GM04504 (cell line): ENCODE measurements around the gene PSORS1C1.
"Not testable (repeated sequence)": the region's sequence is repeated elsewhere in the genome, so short reads cannot be mapped to it uniquely, and the experiment has no call there.

Experiments
- DNase-seq: peaks from one replicate; pipeline ENCODE4 v3.0.0-alpha.2; 2012; ENCODE audit warnings: low read depth

The PSORS1C1 gene

GRCh38 chr6:31178143-31179041, 63.8 kb downstream of the PSORS1C1 start:
- DNase-seq: no peak

GRCh38 chr6:31179042-31179386, 64.4 kb downstream of the PSORS1C1 start:
- DNase-seq: no peak

- DNase-seq: no peak
Observed at GRCh38 chr6:31179896-31180295, 65.3 kb downstream of the PSORS1C1 start.

GRCh38 chr6:31180500-31180899, 65.9 kb downstream of the PSORS1C1 start:
- peak; percentile 48 for DNase-seq

- not testable (repeated sequence) for DNase-seq
Observed at GRCh38 chr6:31183287-31183686, 68.7 kb downstream of the PSORS1C1 start.

- not testable (repeated sequence) for DNase-seq
Observed at GRCh38 chr6:31183859-31184258, 69.3 kb downstream of the PSORS1C1 start.

- DNase-seq: not testable (repeated sequence)
Observed at GRCh38 chr6:31185695-31186051, 71.1 kb downstream of the PSORS1C1 start.

- no peak for DNase-seq
Observed at GRCh38 chr6:31186052-31186734, 71.6 kb downstream of the PSORS1C1 start.

- no peak for DNase-seq
Observed at GRCh38 chr6:31187780-31188194, 73.2 kb downstream of the PSORS1C1 start.

- not testable (repeated sequence) for DNase-seq
Observed at GRCh38 chr6:31189223-31189622, 74.6 kb downstream of the PSORS1C1 start.
